ENCODE measurements around the gene WDFY3.

DNA sequence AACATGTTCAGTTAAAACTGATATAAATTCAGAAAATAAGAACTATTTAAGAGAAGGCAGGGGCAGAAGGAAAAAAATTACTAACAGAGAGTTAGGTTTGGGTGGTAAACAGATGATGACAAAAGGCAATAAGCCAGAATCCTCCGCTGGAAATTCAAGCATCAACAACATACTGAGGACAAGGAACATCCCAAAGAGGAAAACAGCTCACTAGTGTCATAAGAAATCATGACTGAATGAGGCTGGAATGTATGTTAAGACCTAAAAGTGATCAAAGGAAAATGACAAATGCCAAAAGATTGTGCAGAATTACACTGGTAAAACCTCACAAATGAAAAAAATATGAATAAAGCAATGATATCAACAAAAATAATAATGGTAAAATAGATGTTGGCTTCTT, 88.4 kb downstream of the WDFY3 start:
- TF ChIP-seq, protein P1, sequence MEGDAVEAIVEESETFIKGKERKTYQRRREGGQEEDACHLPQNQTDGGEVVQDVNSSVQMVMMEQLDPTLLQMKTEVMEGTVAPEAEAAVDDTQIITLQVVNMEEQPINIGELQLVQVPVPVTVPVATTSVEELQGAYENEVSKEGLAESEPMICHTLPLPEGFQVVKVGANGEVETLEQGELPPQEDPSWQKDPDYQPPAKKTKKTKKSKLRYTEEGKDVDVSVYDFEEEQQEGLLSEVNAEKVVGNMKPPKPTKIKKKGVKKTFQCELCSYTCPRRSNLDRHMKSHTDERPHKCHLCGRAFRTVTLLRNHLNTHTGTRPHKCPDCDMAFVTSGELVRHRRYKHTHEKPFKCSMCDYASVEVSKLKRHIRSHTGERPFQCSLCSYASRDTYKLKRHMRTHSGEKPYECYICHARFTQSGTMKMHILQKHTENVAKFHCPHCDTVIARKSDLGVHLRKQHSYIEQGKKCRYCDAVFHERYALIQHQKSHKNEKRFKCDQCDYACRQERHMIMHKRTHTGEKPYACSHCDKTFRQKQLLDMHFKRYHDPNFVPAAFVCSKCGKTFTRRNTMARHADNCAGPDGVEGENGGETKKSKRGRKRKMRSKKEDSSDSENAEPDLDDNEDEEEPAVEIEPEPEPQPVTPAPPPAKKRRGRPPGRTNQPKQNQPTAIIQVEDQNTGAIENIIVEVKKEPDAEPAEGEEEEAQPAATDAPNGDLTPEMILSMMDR (conservative IDR thresholded peaks at IDR 0.05; ENCODE audit: low read depth, low read length): no peak
- TF ChIP-seq, protein P2, sequence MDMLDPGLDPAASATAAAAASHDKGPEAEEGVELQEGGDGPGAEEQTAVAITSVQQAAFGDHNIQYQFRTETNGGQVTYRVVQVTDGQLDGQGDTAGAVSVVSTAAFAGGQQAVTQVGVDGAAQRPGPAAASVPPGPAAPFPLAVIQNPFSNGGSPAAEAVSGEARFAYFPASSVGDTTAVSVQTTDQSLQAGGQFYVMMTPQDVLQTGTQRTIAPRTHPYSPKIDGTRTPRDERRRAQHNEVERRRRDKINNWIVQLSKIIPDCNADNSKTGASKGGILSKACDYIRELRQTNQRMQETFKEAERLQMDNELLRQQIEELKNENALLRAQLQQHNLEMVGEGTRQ (IDR thresholded peaks at IDR 0.05; ENCODE audit: low read depth, low read length): no peak
- no peak for TF ChIP-seq POLR2A (IDR thresholded peaks at IDR 0.05; ENCODE audit: low read depth, low read length)
- 0 out of 2 replicates have a peak, but pooled peaks have one; percentile 3 for TF ChIP-seq CEBPB (IDR thresholded peaks at IDR 0.05; ENCODE audit: low read depth, low read length)
- no peak for TF ChIP-seq RAD21 (IDR thresholded peaks at IDR 0.05; ENCODE audit: low read length)
- TF ChIP-seq FOS (IDR thresholded peaks at IDR 0.05; ENCODE audit: low read depth, low read length): no peak
- no peak for TF ChIP-seq RFX5 (IDR thresholded peaks at IDR 0.05; ENCODE audit: low read depth, low read length)
- TF ChIP-seq CHD1 (IDR thresholded peaks at IDR 0.05; ENCODE audit: low read depth, low read length): no peak
- TF ChIP-seq RCOR1 (IDR thresholded peaks at IDR 0.05; ENCODE audit: insufficient replicate concordance, low read length): no peak
- no peak for TF ChIP-seq SMC3 (IDR thresholded peaks at IDR 0.05; ENCODE audit: low read depth, low read length)
